Mammary epithelial cell (primary cell): ENCODE measurements around the gene GPR83.

Source experiments
- CTCF ChIP-seq, 2 donors: IDR thresholded peaks in 1 of 2; conservative IDR thresholded peaks in 1 of 2; 2 replicates each; pipeline ENCODE4 v1.5.1; 2011 to 2012; ENCODE audit warnings: inconsistent platforms in 2 of 2, low read length in 2 of 2, mild to moderate bottlenecking in 2 of 2, control low read depth in 1 of 2, low read depth in 1 of 2; ENCODE audit not compliant: insufficient read depth in 1 of 2; ENCODE audit errors: extremely low read depth in 1 of 2
- EZH2 ChIP-seq: IDR thresholded peaks from 2 replicates; pipeline ENCODE4 v1.6.1; 2012; ENCODE audit warnings: low read length, inconsistent platforms, borderline replicate concordance

GRCh38 chr11:94445641-94446040, 44.4 kb upstream of the GPR83 start:
- TF ChIP-seq CTCF (conservative IDR thresholded peaks at IDR 0.05 in 1 of 2, IDR thresholded peaks at IDR 0.05 in 1 of 2; ENCODE audit: extremely low read depth in 1 of 2, insufficient read depth in 1 of 2, low read depth in 1 of 2, low read length in 2 of 2) = no peak
- TF ChIP-seq EZH2 = no peak
